Sigmoid colon (tissue), 7 donors: Measurements from ENCODE around the gene NMNAT3. TPM values are rescaled to one million over a fixed set of nuclear protein-coding genes. Genes with fewer than 3 reads are reported as not detected.

Experiments used
- DNase-seq: peaks from one replicate; pipeline ENCODE4 v3.0.0-alpha.2; 2019
- H3K27ac ChIP-seq, 4 donors: fragments of 200-600 bp; sonication (generic); one replicate each; pipeline ENCODE4 v1.5.1; 2016 to 2019; ENCODE audit warnings: mild to moderate bottlenecking in 1 of 4
- H3K27me3 ChIP-seq, 3 donors: fragments of 200-600 bp; sonication (generic); one replicate each; pipeline ENCODE4 v1.5.1; 2019; ENCODE audit warnings: mild to moderate bottlenecking in 1 of 3
- H3K36me3 ChIP-seq, 4 donors: fragments of 200-600 bp; sonication (generic); one replicate each; pipeline ENCODE4 v1.5.1; 2016 to 2019
- H3K4me1 ChIP-seq, 4 donors: fragments of 200-600 bp; sonication (generic); one replicate each; pipeline ENCODE4 v1.5.1; 2017 to 2019
- H3K4me3 ChIP-seq, 4 donors: fragments of 200-600 bp; sonication (generic); one replicate each; pipeline ENCODE4 v1.5.1; 2017 to 2019; ENCODE audit warnings: mild to moderate bottlenecking in 2 of 4, moderate library complexity in 1 of 4
- H3K9me3 ChIP-seq, 4 donors: fragments of 200-600 bp in 3 of 4; sonication (generic) in 3 of 4; one replicate each; pipeline versions ENCODE4 v1.5.1 to v1.6.1; 2013 to 2019
- CTCF ChIP-seq, 4 experiments: fragments of 450-650 bp in 3 of 4; fragments of 200-600 bp in 1 of 4; IDR thresholded peaks; one replicate each; pipeline ENCODE4 v1.5.1; 2016 to 2019; ENCODE audit warnings: antibody characterized with exemption in 4 of 4, mild to moderate bottlenecking in 3 of 4, moderate library complexity in 2 of 4
- EP300 ChIP-seq, 4 donors: sonication (generic); formaldehyde crosslinking; IDR thresholded peaks; one replicate each; pipeline ENCODE4 v1.6.1; 2017; ENCODE audit warnings: antibody characterized with exemption in 4 of 4
- POLR2A ChIP-seq, 2 donors: fragments of 450-650 bp; IDR thresholded peaks; one replicate each; pipeline ENCODE4 v1.6.1; 2016; ENCODE audit warnings: antibody characterized with exemption in 2 of 2, mild to moderate bottlenecking in 2 of 2, moderate library complexity in 2 of 2
- POLR2AphosphoS5 ChIP-seq, 4 donors: sonication (generic); formaldehyde crosslinking; IDR thresholded peaks; one replicate each; pipeline ENCODE4 v1.6.1; 2017; ENCODE audit warnings: antibody characterized with exemption in 4 of 4
- WGBS, 2 donors: extraction: QIAGEN DNeasy Blood & Tissue Kit; methylation state at CpG; one replicate each; pipeline ENCODE4 v1.1.7; 2013; 5-methylcytosine and 5-hydroxymethylcytosine counted together
- intact Hi-C: fragments of 100-400 bp; cut with DNase I; formaldehyde crosslinking; loops from one replicate; pipeline ENCODE4 v1.15.1; 2023
- polyA plus RNA-seq, 3 donors: library from polyadenylated mRNA; stranded (reverse); fragments of 200-250 nt; gene quantifications; one replicate each; pipeline ENCODE4 v1.2.3, GENCODE V29; 2013
- total RNA-seq, 4 donors: library from RNA; depleted of rRNA; stranded (reverse); fragments of >200 nt; gene quantifications; one replicate each; pipeline ENCODE4 v1.1.0, GENCODE V29; 2016
- donor health status: healthy with polysubstance abuse.
- donor health status: Bipolar disorder and iron deficiency.
- donor health status: healthy.

Gene NMNAT3
- total and polyA plus RNA-seq, 7 donors: 3.4 to 24.6 (median 10.0) TPM

- H3K4me3 ChIP-seq: no peak overlapping the region
- 65 to 78% methylated on average over 5 of the region's 5 CpGs for WGBS, 2 donors
- intact Hi-C loops: no loop called here
- no peak for DNase-seq
- no peak overlapping the region for H3K27ac ChIP-seq
- H3K4me1 ChIP-seq: no peaks in the 10 kb centered on the region
- no peaks in the 10 kb centered on the region for H3K36me3 ChIP-seq
- H3K27me3 ChIP-seq: no peaks in the 10 kb centered on the region
- TF ChIP-seq POLR2A (IDR thresholded peaks at IDR 0.05): no peak
- no peak for TF ChIP-seq EP300 (IDR thresholded peaks at IDR 0.05)
- TF ChIP-seq POLR2AphosphoS5 (IDR thresholded peaks at IDR 0.05): no peak
- TF ChIP-seq CTCF (IDR thresholded peaks at IDR 0.05): no peak
- H3K9me3 ChIP-seq: no peaks in the 10 kb centered on the region
Measured at GRCh38 chr3:139559541-139559940, 118.2 kb downstream of the NMNAT3 start.

- TF ChIP-seq POLR2AphosphoS5 (IDR thresholded peaks at IDR 0.05) (no peak), POLR2A (IDR thresholded peaks at IDR 0.05) (no peak), CTCF (IDR thresholded peaks at IDR 0.05) (no peak), EP300 (IDR thresholded peaks at IDR 0.05) (no peak)
- no peak for DNase-seq
- H3K27me3 ChIP-seq: no peaks in the 10 kb centered on the region
- no peaks in the 10 kb centered on the region for H3K9me3 ChIP-seq
- H3K36me3 ChIP-seq: no peaks in the 10 kb centered on the region
- no peak overlapping the region for H3K27ac ChIP-seq
- no peak overlapping the region for H3K4me3 ChIP-seq
- H3K4me1 ChIP-seq: no peaks in the 10 kb centered on the region
- WGBS, 2 donors: 70 to 80% methylated on average over 2 of the region's 2 CpGs
- intact Hi-C loops: no loop called here
Measured at GRCh38 chr3:139558351-139559266, 119.2 kb downstream of the NMNAT3 start.

- no peaks in the 10 kb centered on the region for H3K9me3 ChIP-seq
- WGBS, 2 donors: 91 to 93% methylated on average over 3 of the region's 3 CpGs
- no peak overlapping the region for H3K4me3 ChIP-seq
- TF ChIP-seq EP300 (IDR thresholded peaks at IDR 0.05) (no peak), POLR2A (IDR thresholded peaks at IDR 0.05) (no peak), CTCF (IDR thresholded peaks at IDR 0.05) (no peak), POLR2AphosphoS5 (IDR thresholded peaks at IDR 0.05) (no peak)
- H3K27ac ChIP-seq: no peak overlapping the region
- no peaks in the 10 kb centered on the region for H3K36me3 ChIP-seq
- no peak for DNase-seq
- H3K27me3 ChIP-seq: no peaks in the 10 kb centered on the region
- H3K4me1 ChIP-seq: no peaks in the 10 kb centered on the region
- intact Hi-C loops: no loop called here
Measured at GRCh38 chr3:139557041-139557440, 120.7 kb downstream of the NMNAT3 start.

- 83 to 93% methylated on average over 2 of the region's 2 CpGs for WGBS, 2 donors
- intact Hi-C loops: no loop called here
- Histone ChIP-seq H3K9me3 (no peaks in the 10 kb centered on the region), H3K27ac (no peak overlapping the region), H3K4me1 (no peaks in the 10 kb centered on the region), H3K4me3 (no peak overlapping the region), H3K36me3 (no peaks in the 10 kb centered on the region), H3K27me3 (no peaks in the 10 kb centered on the region)
- no peak for TF ChIP-seq POLR2AphosphoS5 (IDR thresholded peaks at IDR 0.05)
- no peak for TF ChIP-seq CTCF (IDR thresholded peaks at IDR 0.05)
- TF ChIP-seq POLR2A (IDR thresholded peaks at IDR 0.05): no peak
- TF ChIP-seq EP300 (IDR thresholded peaks at IDR 0.05): no peak
- DNase-seq: no peak
Measured at GRCh38 chr3:139555249-139555648, 122.5 kb downstream of the NMNAT3 start.
